Measurements from ENCODE around the gene ERICH4. TPM values are rescaled to one million over a fixed set of nuclear protein-coding genes. Genes with fewer than 3 reads are reported as not detected.
"Not testable (repeated sequence)": the region's sequence is repeated elsewhere in the genome, so short reads cannot be mapped to it uniquely, and the experiment has no call there.

ERICH4 gene
- total RNA-seq, 5 donors from 2014 or later (not counting 1 experiment from before 2014, with no cell fraction given), result 0.29 to 0.55 TPM; not detected in 3

DNA sequence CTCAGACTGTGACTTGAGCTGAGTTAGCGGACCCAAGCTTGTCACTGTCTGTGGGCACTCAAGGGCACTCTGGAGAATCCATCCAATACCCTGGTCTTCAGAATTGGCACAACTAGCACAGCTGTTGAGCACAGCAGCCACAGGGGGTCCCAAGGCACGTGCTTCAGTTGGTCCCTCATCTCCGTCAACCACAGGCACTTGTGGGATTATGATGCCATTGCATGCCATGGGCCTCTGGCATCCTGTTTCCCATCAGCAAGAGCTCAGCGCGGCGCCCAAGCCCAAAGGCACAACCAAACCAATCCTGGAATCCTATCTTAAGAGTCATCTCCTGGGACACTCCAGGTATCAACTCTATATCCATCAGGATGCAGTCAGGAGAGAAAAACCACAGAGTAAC, 12.0 kb upstream of the ERICH4 start:
- no peak overlapping the region for H3K4me3 ChIP-seq (ENCODE audit: control insufficient read depth in 1 of 2, extremely low read depth in 1 of 2, low read length in 1 of 2)
- H3K27ac ChIP-seq (ENCODE audit: low read length), result no peak overlapping the region
- peak overlapping the region; percentile 22 to 56 for H3K27ac Mint-ChIP-seq
- ChIA-PET CTCF (no interaction called here), POLR2A (interaction anchor here in 1 of 2 donors (0.5 to 0.7 kb wide), 2 partner anchors 10 to 144 kb away, joined by 4 to 8 read pairs; no protein-coding TSS in a partner anchor)
- H3K36me3 ChIP-seq (ENCODE audit: control insufficient read depth in 2 of 2, extremely low read depth in 1 of 2, insufficient read depth in 1 of 2, low read length in 1 of 2), result peaks cover 12 to 29% of the 10 kb centered on the region in 2 donors
- H3K4me1 ChIP-seq (ENCODE audit: control insufficient read depth in 1 of 2, extremely low read depth in 1 of 2, insufficient read depth in 2 of 2, low read length in 2 of 2), result peaks cover 6 to 33% of the 10 kb centered on the region in 2 experiments
- DNase-seq (no peak), ATAC-seq (replicated peaks in 1 of 4) (no peak)
- H3K9me3 Mint-ChIP-seq, result no peaks in the 10 kb centered on the region
- 86% methylated on average over 6 of the region's 6 CpGs for WGBS (ENCODE audit: insufficient coverage)
- H3K36me3 Mint-ChIP-seq, result peaks cover 22% of the 10 kb centered on the region
- no peaks in the 10 kb centered on the region for H3K27me3 Mint-ChIP-seq
- H3K27me3 ChIP-seq (replicated peaks in 1 of 2; ENCODE audit: control insufficient read depth in 2 of 2, extremely low read depth in 1 of 2, insufficient read depth in 2 of 2, low read length in 1 of 2), result no peaks in the 10 kb centered on the region
- H3K4me3 Mint-ChIP-seq, result no peak overlapping the region
- peaks cover 23 to 29% (median 26%) of the 10 kb centered on the region in 3 donors for H3K4me1 Mint-ChIP-seq
- no peaks in the 10 kb centered on the region for H3K9me3 ChIP-seq

- H3K27me3 Mint-ChIP-seq, result no peaks in the 10 kb centered on the region
- POLR2A ChIA-PET, result interaction anchor here in 1 of 2 donors (0.5 kb wide), 1 partner anchor 145 kb away, joined by 8 read pairs; no protein-coding TSS in a partner anchor
- peaks cover 21 to 32% (median 28%) of the 10 kb centered on the region in 3 donors for H3K4me1 Mint-ChIP-seq
- H3K9me3 ChIP-seq, result no peaks in the 10 kb centered on the region
- ATAC-seq (replicated peaks in 1 of 4) (no peak), DNase-seq (no peak)
- H3K36me3 ChIP-seq (ENCODE audit: control insufficient read depth in 2 of 2, extremely low read depth in 1 of 2, insufficient read depth in 1 of 2, low read length in 1 of 2), result peaks cover 16 to 29% of the 10 kb centered on the region in 2 donors
- H3K4me1 ChIP-seq (ENCODE audit: control insufficient read depth in 1 of 2, extremely low read depth in 1 of 2, insufficient read depth in 2 of 2, low read length in 2 of 2), result peaks cover 6 to 30% of the 10 kb centered on the region in 2 experiments
- H3K9me3 Mint-ChIP-seq, result no peaks in the 10 kb centered on the region
- H3K4me3 ChIP-seq (ENCODE audit: control insufficient read depth in 1 of 2, extremely low read depth in 1 of 2, low read length in 1 of 2), result no peak overlapping the region
- WGBS (ENCODE audit: insufficient coverage), result 77% methylated on average over 18 of the region's 23 CpGs
- H3K27me3 ChIP-seq (replicated peaks in 1 of 2; ENCODE audit: control insufficient read depth in 2 of 2, extremely low read depth in 1 of 2, insufficient read depth in 2 of 2, low read length in 1 of 2), result no peaks in the 10 kb centered on the region
- H3K27ac Mint-ChIP-seq, result peak overlapping the region in 1 of 2 donors; percentile 66
- H3K27ac ChIP-seq (ENCODE audit: low read length), result no peak overlapping the region
- CTCF ChIA-PET, result no interaction called here
- H3K36me3 Mint-ChIP-seq, result peaks cover 25% of the 10 kb centered on the region
- H3K4me3 Mint-ChIP-seq, result no peak overlapping the region
These were observed 11.2 kb upstream of the ERICH4 start for GRCh38 chr19:41431426-41432386.

- no peak overlapping the region for H3K4me3 ChIP-seq (ENCODE audit: control insufficient read depth in 1 of 2, extremely low read depth in 1 of 2, low read length in 1 of 2)
- CTCF ChIA-PET, result no interaction called here
- peaks cover 4 to 16% of the 10 kb centered on the region in 2 experiments for H3K4me1 ChIP-seq (ENCODE audit: control insufficient read depth in 1 of 2, extremely low read depth in 1 of 2, insufficient read depth in 2 of 2, low read length in 2 of 2)
- no peak for DNase-seq
- ATAC-seq (replicated peaks in 1 of 4), result no peak
- no peaks in the 10 kb centered on the region for H3K27me3 ChIP-seq (replicated peaks in 1 of 2; ENCODE audit: control insufficient read depth in 2 of 2, extremely low read depth in 1 of 2, insufficient read depth in 2 of 2, low read length in 1 of 2)
- peaks cover 16 to 31% of the 10 kb centered on the region in 2 donors for H3K36me3 ChIP-seq (ENCODE audit: control insufficient read depth in 2 of 2, extremely low read depth in 1 of 2, insufficient read depth in 1 of 2, low read length in 1 of 2)
- H3K9me3 ChIP-seq, result no peaks in the 10 kb centered on the region
- H3K9me3 Mint-ChIP-seq, result no peaks in the 10 kb centered on the region
- no peaks in the 10 kb centered on the region for H3K27me3 Mint-ChIP-seq
- H3K27ac ChIP-seq (ENCODE audit: low read length), result no peak overlapping the region
- no peak overlapping the region for H3K27ac Mint-ChIP-seq
- peaks cover 26% of the 10 kb centered on the region for H3K36me3 Mint-ChIP-seq
- no peak overlapping the region for H3K4me3 Mint-ChIP-seq
- over 99% methylated on average over 16 of the region's 18 CpGs for WGBS (ENCODE audit: insufficient coverage)
- H3K4me1 Mint-ChIP-seq, result peaks cover 7 to 28% (median 24%) of the 10 kb centered on the region in 3 donors
- POLR2A ChIA-PET, result no interaction called here
These were observed 9.8 kb upstream of the ERICH4 start for GRCh38 chr19:41433171-41433570.

GRCh38 chr19:41434450-41434849, 8.5 kb upstream of the ERICH4 start:
- no peak overlapping the region for H3K4me3 Mint-ChIP-seq
- H3K36me3 Mint-ChIP-seq, result peaks cover 26% of the 10 kb centered on the region
- ATAC-seq (replicated peaks in 1 of 4) (no peak), DNase-seq (no peak)
- Histone ChIP-seq H3K36me3 (ENCODE audit: control insufficient read depth in 2 of 2, extremely low read depth in 1 of 2, insufficient read depth in 1 of 2, low read length in 1 of 2) (peaks cover 16 to 31% of the 10 kb centered on the region in 2 donors), H3K27ac (ENCODE audit: low read length) (no peak overlapping the region), H3K4me3 (ENCODE audit: control insufficient read depth in 1 of 2, extremely low read depth in 1 of 2, low read length in 1 of 2) (no peak overlapping the region), H3K4me1 (ENCODE audit: control insufficient read depth in 1 of 2, extremely low read depth in 1 of 2, insufficient read depth in 2 of 2, low read length in 2 of 2) (peaks cover 5 to 11% of the 10 kb centered on the region in 2 experiments), H3K27me3 (replicated peaks in 1 of 2; ENCODE audit: control insufficient read depth in 2 of 2, extremely low read depth in 1 of 2, insufficient read depth in 2 of 2, low read length in 1 of 2) (no peaks in the 10 kb centered on the region), H3K9me3 (no peaks in the 10 kb centered on the region)
- no peak overlapping the region for H3K27ac Mint-ChIP-seq
- 94% methylated on average over 2 of the region's 5 CpGs for WGBS (ENCODE audit: insufficient coverage)
- no peaks in the 10 kb centered on the region for H3K27me3 Mint-ChIP-seq
- CTCF ChIA-PET, result interaction anchor here in 1 of 2 donors (0.7 kb wide), 1 partner anchor 53 kb away, joined by 3 read pairs; no protein-coding TSS in a partner anchor
- POLR2A ChIA-PET, result no interaction called here
- peaks cover 0 to 22% (median 15%) of the 10 kb centered on the region in 3 donors for H3K4me1 Mint-ChIP-seq
- no peaks in the 10 kb centered on the region for H3K9me3 Mint-ChIP-seq

DNA sequence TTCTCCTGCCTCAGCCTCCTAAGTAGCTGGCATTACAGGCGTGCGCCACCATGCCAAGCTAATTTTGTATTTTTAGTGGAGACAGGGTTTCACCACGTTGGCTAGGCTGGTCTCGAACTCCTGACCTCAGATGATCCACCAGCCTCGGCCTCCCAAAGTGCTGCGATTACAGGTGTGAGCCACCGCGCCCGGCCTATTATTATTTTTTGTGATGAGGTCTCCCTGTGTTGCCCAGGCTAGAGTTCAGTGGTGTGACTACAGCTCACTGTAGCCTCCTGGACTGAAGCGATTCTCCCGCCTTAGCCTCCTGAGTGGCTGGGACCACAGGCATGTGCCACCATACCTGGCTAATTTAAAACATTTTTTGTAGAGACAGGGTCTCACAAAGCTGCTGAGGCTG, 7.6 kb upstream of the ERICH4 start:
- H3K27ac Mint-ChIP-seq; DNase-seq; POLR2A ChIA-PET; ATAC-seq (replicated peaks in 1 of 4); H3K4me3 Mint-ChIP-seq; H3K9me3 ChIP-seq; H3K27me3 ChIP-seq (replicated peaks in 1 of 2; ENCODE audit: control insufficient read depth in 2 of 2, extremely low read depth in 1 of 2, insufficient read depth in 2 of 2, low read length in 1 of 2); H3K27ac ChIP-seq (ENCODE audit: low read length); H3K4me3 ChIP-seq (ENCODE audit: control insufficient read depth in 1 of 2, extremely low read depth in 1 of 2, low read length in 1 of 2); H3K9me3 Mint-ChIP-seq; H3K27me3 Mint-ChIP-seq: not testable (repeated sequence)
- WGBS (ENCODE audit: insufficient coverage), result 98% methylated on average over 9 of the region's 11 CpGs
- peaks cover 5 to 19% of the 10 kb centered on the region in 2 experiments for H3K4me1 ChIP-seq (ENCODE audit: control insufficient read depth in 1 of 2, extremely low read depth in 1 of 2, insufficient read depth in 2 of 2, low read length in 2 of 2)
- Mint-ChIP-seq H3K4me1 (peaks cover 0 to 22% (median 15%) of the 10 kb centered on the region in 3 donors), H3K36me3 (peaks cover 26% of the 10 kb centered on the region)
- peaks cover 16 to 31% of the 10 kb centered on the region in 2 donors for H3K36me3 ChIP-seq (ENCODE audit: control insufficient read depth in 2 of 2, extremely low read depth in 1 of 2, insufficient read depth in 1 of 2, low read length in 1 of 2)
- CTCF ChIA-PET, result interaction anchor here in 1 of 2 donors (0.6 to 1.2 kb wide), 3 partner anchors 125 to 147 kb away, joined by 3 to 4 read pairs (median 3); no protein-coding TSS in a partner anchor

DNA sequence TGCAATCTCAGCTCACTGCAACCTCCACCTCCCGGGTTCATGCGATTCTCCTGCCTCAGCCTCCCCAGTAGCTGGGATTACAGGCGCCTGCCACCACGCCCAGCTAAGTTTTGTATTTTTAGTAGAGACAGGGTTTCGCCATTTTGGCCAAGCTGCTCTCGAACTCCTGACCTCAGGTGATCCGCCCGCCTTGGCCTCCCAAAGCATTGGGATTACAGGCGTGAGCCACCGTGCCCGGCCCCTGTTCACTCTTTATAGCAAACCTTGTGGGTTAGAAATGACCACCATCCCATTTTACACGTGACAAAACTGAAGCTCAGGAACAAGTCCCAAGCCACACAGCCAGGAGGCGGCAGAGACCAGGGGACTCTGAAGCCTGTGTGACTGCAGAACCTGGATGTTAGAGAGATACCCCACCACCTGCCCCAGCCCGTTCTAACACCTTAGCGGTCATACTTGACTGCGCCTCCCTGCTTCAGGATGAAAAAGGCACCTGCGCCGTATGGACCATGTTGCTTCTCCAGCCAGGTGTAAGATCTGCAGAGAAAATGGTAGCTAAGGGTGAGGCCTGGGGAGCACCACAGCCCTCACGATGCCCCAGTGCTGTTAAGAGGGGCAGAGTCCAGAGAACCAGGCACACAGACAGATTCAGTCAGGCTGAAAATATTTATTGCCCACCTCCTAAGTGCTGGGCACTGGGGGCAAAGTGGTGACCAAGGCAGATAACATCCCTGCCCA, 6.9 kb upstream of the ERICH4 start:
- H3K9me3 Mint-ChIP-seq, result no peaks in the 10 kb centered on the region
- peaks cover 24% of the 10 kb centered on the region for H3K36me3 Mint-ChIP-seq
- Histone ChIP-seq H3K4me1 (ENCODE audit: control insufficient read depth in 1 of 2, extremely low read depth in 1 of 2, insufficient read depth in 2 of 2, low read length in 2 of 2) (peaks cover 5 to 19% of the 10 kb centered on the region in 2 experiments), H3K27ac (ENCODE audit: low read length) (no peak overlapping the region), H3K4me3 (ENCODE audit: control insufficient read depth in 1 of 2, extremely low read depth in 1 of 2, low read length in 1 of 2) (no peak overlapping the region), H3K27me3 (replicated peaks in 1 of 2; ENCODE audit: control insufficient read depth in 2 of 2, extremely low read depth in 1 of 2, insufficient read depth in 2 of 2, low read length in 1 of 2) (no peaks in the 10 kb centered on the region), H3K36me3 (ENCODE audit: control insufficient read depth in 2 of 2, extremely low read depth in 1 of 2, insufficient read depth in 1 of 2, low read length in 1 of 2) (peaks cover 15 to 27% of the 10 kb centered on the region in 2 donors), H3K9me3 (no peaks in the 10 kb centered on the region)
- ATAC-seq (replicated peaks in 1 of 4) (no peak), DNase-seq (no peak)
- H3K27ac Mint-ChIP-seq, result no peak overlapping the region
- peak overlapping the region in 1 of 3 donors; percentile 13 for H3K4me3 Mint-ChIP-seq
- ChIA-PET CTCF (interaction anchor here in 1 of 2 donors (0.6 to 1.2 kb wide), 2 partner anchors 134 to 148 kb away, joined by 3 to 4 read pairs; no protein-coding TSS in a partner anchor), POLR2A (no interaction called here)
- peaks cover 0 to 20% (median 13%) of the 10 kb centered on the region in 3 donors for H3K4me1 Mint-ChIP-seq
- over 99% methylated on average over 13 of the region's 19 CpGs for WGBS (ENCODE audit: insufficient coverage)
- H3K27me3 Mint-ChIP-seq, result no peaks in the 10 kb centered on the region

All from T-cell (primary cell).